Measurements from ENCODE around the gene RNF14. TPM values are rescaled to one million over a fixed set of nuclear protein-coding genes. Genes with fewer than 3 reads are reported as not detected.

Gene RNF14
- total and polyA plus RNA-seq, 3 donors from 2014 or later: 98.8 to 149 (median 101) TPM

GRCh38 chr5:141994511-141995136, 25.7 kb downstream of the RNF14 start:
- H3K27ac ChIP-seq: no peak overlapping the region
- peaks cover 4% of the 10 kb centered on the region for H3K4me1 ChIP-seq
- no peaks in the 10 kb centered on the region for H3K9me3 ChIP-seq
- intact Hi-C loops (cut with DNase I; ENCODE audit: low total_unique reads): loop anchor here (10.0 kb wide), 1 partner anchor 150 kb away; no protein-coding TSS in a partner anchor
- no peak for DNase-seq
- WGBS, 2 donors: 57 to 74% methylated on average over 4 of the region's 4 CpGs
- no peak for TF ChIP-seq POLR2A (IDR thresholded peaks at IDR 0.05)
- TF ChIP-seq, protein P1, sequence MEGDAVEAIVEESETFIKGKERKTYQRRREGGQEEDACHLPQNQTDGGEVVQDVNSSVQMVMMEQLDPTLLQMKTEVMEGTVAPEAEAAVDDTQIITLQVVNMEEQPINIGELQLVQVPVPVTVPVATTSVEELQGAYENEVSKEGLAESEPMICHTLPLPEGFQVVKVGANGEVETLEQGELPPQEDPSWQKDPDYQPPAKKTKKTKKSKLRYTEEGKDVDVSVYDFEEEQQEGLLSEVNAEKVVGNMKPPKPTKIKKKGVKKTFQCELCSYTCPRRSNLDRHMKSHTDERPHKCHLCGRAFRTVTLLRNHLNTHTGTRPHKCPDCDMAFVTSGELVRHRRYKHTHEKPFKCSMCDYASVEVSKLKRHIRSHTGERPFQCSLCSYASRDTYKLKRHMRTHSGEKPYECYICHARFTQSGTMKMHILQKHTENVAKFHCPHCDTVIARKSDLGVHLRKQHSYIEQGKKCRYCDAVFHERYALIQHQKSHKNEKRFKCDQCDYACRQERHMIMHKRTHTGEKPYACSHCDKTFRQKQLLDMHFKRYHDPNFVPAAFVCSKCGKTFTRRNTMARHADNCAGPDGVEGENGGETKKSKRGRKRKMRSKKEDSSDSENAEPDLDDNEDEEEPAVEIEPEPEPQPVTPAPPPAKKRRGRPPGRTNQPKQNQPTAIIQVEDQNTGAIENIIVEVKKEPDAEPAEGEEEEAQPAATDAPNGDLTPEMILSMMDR (IDR thresholded peaks at IDR 0.05): no peak
- H3K27me3 ChIP-seq: no peaks in the 10 kb centered on the region
- H3K4me3 ChIP-seq: no peak overlapping the region
- H3K36me3 ChIP-seq (ENCODE audit: low read depth, missing control alignments): no peaks in the 10 kb centered on the region

DNA sequence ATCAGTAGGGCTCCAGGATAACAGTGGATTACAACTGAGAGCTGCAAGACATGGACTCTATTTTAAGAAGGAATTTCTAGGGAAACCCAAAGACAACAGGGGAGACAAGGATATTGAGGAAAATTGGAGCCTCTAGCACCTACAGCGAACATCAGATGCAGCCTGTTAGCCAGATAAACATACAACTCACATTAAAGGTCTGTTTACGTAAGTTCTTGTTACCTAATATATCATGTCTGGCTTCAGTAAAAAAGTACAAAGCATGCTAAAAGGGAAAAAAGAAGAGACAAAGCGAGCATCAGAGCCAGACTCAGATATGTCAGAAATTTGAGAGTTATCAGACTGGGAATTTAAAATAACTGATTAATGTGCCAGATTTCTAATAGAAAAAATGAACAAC, 26.8 kb downstream of the RNF14 start:
- intact Hi-C loops (cut with DNase I; ENCODE audit: low total_unique reads): loop anchor here (10.0 kb wide), 1 partner anchor 149 kb away; no protein-coding TSS in a partner anchor
- no peak for DNase-seq
- Histone ChIP-seq H3K36me3 (ENCODE audit: low read depth, missing control alignments) (no peaks in the 10 kb centered on the region), H3K9me3 (no peaks in the 10 kb centered on the region), H3K4me3 (no peak overlapping the region), H3K4me1 (peaks cover 4% of the 10 kb centered on the region), H3K27ac (no peak overlapping the region), H3K27me3 (no peaks in the 10 kb centered on the region)
- 93 to 97% methylated on average over 3 of the region's 3 CpGs for whole genome bisulfite sequencing, 2 donors
- TF ChIP-seq, protein P1 (IDR thresholded peaks at IDR 0.05): no peak
- no peak for TF ChIP-seq POLR2A (IDR thresholded peaks at IDR 0.05)

- peak overlapping the region; percentile 10 to 18 for H3K27ac ChIP-seq
- peaks cover 4% of the 10 kb centered on the region for H3K4me1 ChIP-seq
- intact Hi-C loops (cut with DNase I; ENCODE audit: low total_unique reads): loop anchor here (10.0 kb wide), 1 partner anchor 147 kb away; no protein-coding TSS in a partner anchor
- no peaks in the 10 kb centered on the region for H3K9me3 ChIP-seq
- no peaks in the 10 kb centered on the region for H3K36me3 ChIP-seq (ENCODE audit: low read depth, missing control alignments)
- no peak for DNase-seq
- no peaks in the 10 kb centered on the region for H3K27me3 ChIP-seq
- H3K4me3 ChIP-seq: no peak overlapping the region
- TF ChIP-seq, protein P1 (IDR thresholded peaks at IDR 0.05): no peak
- TF ChIP-seq POLR2A (IDR thresholded peaks at IDR 0.05): no peak
- WGBS, 2 donors: 50 to 57% methylated on average over 6 of the region's 6 CpGs
Measured at GRCh38 chr5:141997358-141997960, 28.6 kb downstream of the RNF14 start.

- Histone ChIP-seq H3K4me3 (no peak overlapping the region), H3K9me3 (no peaks in the 10 kb centered on the region), H3K27ac (no peak overlapping the region), H3K4me1 (no peaks in the 10 kb centered on the region), H3K36me3 (ENCODE audit: low read depth, missing control alignments) (no peaks in the 10 kb centered on the region), H3K27me3 (no peaks in the 10 kb centered on the region)
- no peak for DNase-seq
- intact Hi-C loops (cut with DNase I; ENCODE audit: low total_unique reads): no loop called here
- WGBS, 2 donors: 33 to 45% methylated on average over 1 of the region's 1 CpG
- TF ChIP-seq POLR2A (IDR thresholded peaks at IDR 0.05): no peak
- TF ChIP-seq, protein P1 (IDR thresholded peaks at IDR 0.05): no peak
Measured at GRCh38 chr5:142000173-142000572, 31.3 kb downstream of the RNF14 start.
